HG03060 (cell line): ENCODE measurements around the gene ZNF497.
"Not testable (repeated sequence)": the region's sequence is repeated elsewhere in the genome, so short reads cannot be mapped to it uniquely, and the experiment has no call there.

Source experiments
- ATAC-seq: cut with Tn5 transposase; IDR thresholded peaks from one replicate; pipeline ENCODE4 v1.9.1; 2021; ENCODE audit warnings: low read depth, moderate number of reproducible peaks; ENCODE audit not compliant: unreplicated experiment

ZNF497 gene

GRCh38 chr19:58350871-58351557 is 11.5 kb downstream of the ZNF497 start:
- no peak for ATAC-seq

GRCh38 chr19:58350001-58350861 is 12.3 kb downstream of the ZNF497 start:
- ATAC-seq: no peak

GRCh38 chr19:58349590-58349989 is 13.0 kb downstream of the ZNF497 start:
- no peak for ATAC-seq

- ATAC-seq: not testable (repeated sequence)
Measured at GRCh38 chr19:58348080-58348479, 14.5 kb downstream of the ZNF497 start.

GRCh38 chr19:58346961-58347929 is 15.3 kb downstream of the ZNF497 start:
- no peak for ATAC-seq

GRCh38 chr19:58345558-58345957 is 17.0 kb downstream of the ZNF497 start:
- ATAC-seq: no peak

GRCh38 chr19:58338825-58339558 is 23.6 kb downstream of the ZNF497 start:
- no peak for ATAC-seq

- no peak for ATAC-seq
Measured at GRCh38 chr19:58338336-58338735, 24.2 kb downstream of the ZNF497 start.

GRCh38 chr19:58336820-58337219 is 25.7 kb downstream of the ZNF497 start:
- no peak for ATAC-seq

- no peak for ATAC-seq
Measured at GRCh38 chr19:58336216-58336615, 26.3 kb downstream of the ZNF497 start.

GRCh38 chr19:58335630-58336029 is 26.9 kb downstream of the ZNF497 start:
- no peak for ATAC-seq

- ATAC-seq: no peak
Measured at GRCh38 chr19:58334691-58335249, 27.8 kb downstream of the ZNF497 start.

- ATAC-seq: no peak
Measured at GRCh38 chr19:58332697-58333096, 29.9 kb downstream of the ZNF497 start.

- no peak for ATAC-seq
Measured at GRCh38 chr19:58330458-58330857, 32.1 kb downstream of the ZNF497 start.

- ATAC-seq: no peak
Measured at GRCh38 chr19:58328999-58329398, 33.6 kb downstream of the ZNF497 start.

GRCh38 chr19:58326914-58327726 is 35.4 kb downstream of the ZNF497 start, which contains the start of gene ZSCAN22:
ZSCAN22 (plus strand) TSS chr19:58326994; CDS start chr19:58334803, 7,809 bp downstream.
- peak; percentile 76 for ATAC-seq

GRCh38 chr19:58326501-58326913 is 36.0 kb downstream of the ZNF497 start:
- no peak for ATAC-seq

- ATAC-seq: no peak
Measured at GRCh38 chr19:58325311-58326022, 37.1 kb downstream of the ZNF497 start.
